T47D (cell line): ENCODE results near the gene CPLX1.
A peak's percentile ranks its signal among the peaks of the same experiment; 100 is the strongest.
"Not testable (repeated sequence)": the region's sequence is repeated elsewhere in the genome, so short reads cannot be mapped to it uniquely, and the experiment has no call there.

Experiments
- DNase-seq, 2 experiments: peaks; one replicate each; pipeline versions ENCODE4 v3.0.0 to v3.0.0-alpha.2; 2011 to 2012; ENCODE audit warnings: low read depth in 1 of 2, low spot score in 1 of 2
- JUND ChIP-seq: IDR thresholded peaks from 2 replicates; pipeline ENCODE4 v1.6.1; 2012; ENCODE audit warnings: low read depth
- in situ Hi-C: cut with HindIII; loops from 2 replicates; pipeline ENCODE4 v1.10.0; 2016; ENCODE audit warnings: low sequenced_read_pairs, low pct_unique_long_range_greater_than_20kb

The CPLX1 gene

GRCh38 chr4:754221-755120 lies 71.5 kb downstream of the CPLX1 start:
- in situ Hi-C loops, result no loop called here
- TF ChIP-seq JUND, result no peak
- DNase-seq, result no peak

GRCh38 chr4:753186-753585 lies 72.7 kb downstream of the CPLX1 start:
- DNase-seq, result not testable (repeated sequence)

GRCh38 chr4:752196-752861 lies 73.6 kb downstream of the CPLX1 start:
- in situ Hi-C loops, result no loop called here
- no peak for DNase-seq
- no peak for TF ChIP-seq JUND

More at GRCh38 chr4:753186-753585, 72.7 kb downstream of the CPLX1 start:
- in situ Hi-C loops, result not testable (repeated sequence)

- in situ Hi-C loops, result no loop called here
- no peak for TF ChIP-seq JUND
- DNase-seq, result no peak
Measured at GRCh38 chr4:751676-752075, 74.3 kb downstream of the CPLX1 start.

GRCh38 chr4:749698-750666 lies 75.9 kb downstream of the CPLX1 start:
- TF ChIP-seq JUND, result no peak
- in situ Hi-C loops, result no loop called here
- DNase-seq, result no peak

GRCh38 chr4:748461-748860 lies 77.5 kb downstream of the CPLX1 start:
- DNase-seq, result no peak

GRCh38 chr4:747546-748170 lies 78.3 kb downstream of the CPLX1 start:
- in situ Hi-C loops, result no loop called here
- DNase-seq, result no peak

More at GRCh38 chr4:748461-748860, 77.5 kb downstream of the CPLX1 start:
- in situ Hi-C loops, result no loop called here
- TF ChIP-seq JUND, result no peak

GRCh38 chr4:744212-744841 lies 81.6 kb downstream of the CPLX1 start:
- DNase-seq, result no peak
- in situ Hi-C loops, result no loop called here
- TF ChIP-seq JUND, result no peak

More at GRCh38 chr4:747546-748170, 78.3 kb downstream of the CPLX1 start:
- TF ChIP-seq JUND, result no peak

GRCh38 chr4:743463-744211 lies 82.3 kb downstream of the CPLX1 start:
- in situ Hi-C loops, result no loop called here
- no peak for TF ChIP-seq JUND
- DNase-seq, result no peak

GRCh38 chr4:742742-743311 lies 83.1 kb downstream of the CPLX1 start:
- in situ Hi-C loops, result no loop called here
- peak; percentile 76 to 91 for DNase-seq
- no peak for TF ChIP-seq JUND
